Gastroesophageal sphincter (tissue), 4 donors: Measurements from ENCODE around the gene ERAL1. TPM values are rescaled to one million over a fixed set of nuclear protein-coding genes. Genes with fewer than 3 reads are reported as not detected.

Experiments
- ATAC-seq: fragments of 150-250 bp; one replicate; pipeline ENCODE4 v1.9.1; 2016; ENCODE audit warnings: mild to moderate bottlenecking, moderate library complexity
- H3K27ac ChIP-seq, 4 donors: fragments of 200-600 bp; sonication (generic) in 3 of 4; 1 replicate in 3 of 4; 2 replicates in 1 of 4; pipeline ENCODE4 v1.5.1; 2016 to 2019
- H3K27me3 ChIP-seq: fragments of 200-600 bp; sonication (generic); one replicate; pipeline ENCODE4 v1.5.1; 2019
- H3K36me3 ChIP-seq, 2 donors: fragments of 200-600 bp; sonication (generic); one replicate each; pipeline ENCODE4 v1.5.1; 2019; ENCODE audit warnings: control low read depth in 1 of 2
- H3K4me1 ChIP-seq, 3 donors: fragments of 200-600 bp; sonication (generic); 1 replicate in 2 of 3; 2 replicates in 1 of 3; pipeline ENCODE4 v1.5.1; 2016 to 2019; ENCODE audit warnings: control low read depth in 2 of 3
- H3K4me3 ChIP-seq, 2 donors: fragments of 200-600 bp; sonication (generic); one replicate each; pipeline ENCODE4 v1.5.1; 2019; ENCODE audit warnings: mild to moderate bottlenecking in 1 of 2, moderate library complexity in 1 of 2
- H3K9me3 ChIP-seq, 3 donors: fragments of 200-600 bp; sonication (generic); one replicate each; pipeline ENCODE4 v1.5.1; 2017 to 2019; ENCODE audit warnings: control low read depth in 2 of 3
- CTCF ChIP-seq, 4 experiments: fragments of 200-600 bp in 2 of 4; fragments of 450-650 bp in 2 of 4; sonication (generic) in 1 of 4; IDR thresholded peaks; one replicate each; pipeline ENCODE4 v1.5.1; 2017 to 2019; ENCODE audit warnings: antibody characterized with exemption in 4 of 4, mild to moderate bottlenecking in 2 of 4, moderate library complexity in 2 of 4
- EP300 ChIP-seq: sonication (generic); formaldehyde crosslinking; IDR thresholded peaks from one replicate; pipeline ENCODE4 v1.6.1; 2017; ENCODE audit warnings: antibody characterized with exemption, mild to moderate bottlenecking
- POLR2A ChIP-seq, 2 donors: fragments of 450-650 bp; IDR thresholded peaks; one replicate each; pipeline ENCODE4 v1.6.1; 2017; ENCODE audit warnings: antibody characterized with exemption in 2 of 2, mild to moderate bottlenecking in 2 of 2, moderate library complexity in 1 of 2
- POLR2AphosphoS5 ChIP-seq: sonication (generic); formaldehyde crosslinking; IDR thresholded peaks from one replicate; pipeline ENCODE4 v1.6.1; 2017; ENCODE audit warnings: antibody characterized with exemption
- WGBS, 2 donors: methylation state at CpG; one replicate each; pipeline ENCODE4 v1.1.5; 2018; ENCODE audit warnings: low coverage in 1 of 2; 5-methylcytosine and 5-hydroxymethylcytosine counted together
- total RNA-seq, 4 donors: library from RNA; depleted of rRNA; stranded (reverse); fragments of >200 nt; gene quantifications; one replicate each; pipeline ENCODE4 v1.1.0, GENCODE V29; 2016

ERAL1 gene
- total RNA-seq, 4 donors from 2014 or later = 25.8 to 48.3 (median 29.2) TPM

GRCh38 chr17:28812091-28812747 is 42.6 kb upstream of the ERAL1 start:
- Histone ChIP-seq H3K9me3 (no peaks in the 10 kb centered on the region), H3K27me3 (no peaks in the 10 kb centered on the region), H3K4me3 (peak overlapping the region; percentile 69 to 80), H3K36me3 (no peaks in the 10 kb centered on the region), H3K27ac (peak overlapping the region; percentile 68 to 94 (median 89)), H3K4me1 (peaks cover 0 to 57% (median 23%) of the 10 kb centered on the region in 3 donors)
- ATAC-seq = peak; percentile 99
- WGBS, 2 donors = 0% methylated on average over 14 of the region's 47 CpGs; no CpG with 5 or more reads in 1 of the 2 donors
- TF ChIP-seq POLR2AphosphoS5 = peak; percentile 32
- no peak for TF ChIP-seq EP300
- TF ChIP-seq CTCF (IDR thresholded peaks at IDR 0.05) = peak in 1 of 4 experiments; percentile 11
- peak; percentile 27 to 50 for TF ChIP-seq POLR2A (IDR thresholded peaks at IDR 0.05)

GRCh38 chr17:28812748-28813377 is 42.0 kb upstream of the ERAL1 start:
- no peaks in the 10 kb centered on the region for H3K36me3 ChIP-seq
- WGBS, 2 donors = 0% methylated on average over 3 of the region's 10 CpGs; no CpG with 5 or more reads in 1 of the 2 donors
- peaks cover 0 to 50% (median 21%) of the 10 kb centered on the region in 3 donors for H3K4me1 ChIP-seq
- ATAC-seq = peak; percentile 55
- peak overlapping the region; percentile 69 to 80 for H3K4me3 ChIP-seq
- H3K27ac ChIP-seq = peak overlapping the region; percentile 68 to 94 (median 89)
- H3K27me3 ChIP-seq = no peaks in the 10 kb centered on the region
- TF ChIP-seq POLR2AphosphoS5 (peak; percentile 40), POLR2A (IDR thresholded peaks at IDR 0.05) (no peak), CTCF (IDR thresholded peaks at IDR 0.05) (peak in 1 of 4 experiments; percentile 31), EP300 (no peak)
- no peaks in the 10 kb centered on the region for H3K9me3 ChIP-seq

GRCh38 chr17:28816540-28816939 is 38.3 kb upstream of the ERAL1 start:
- H3K27me3 ChIP-seq = no peaks in the 10 kb centered on the region
- no peaks in the 10 kb centered on the region for H3K36me3 ChIP-seq
- no peak for ATAC-seq
- H3K4me1 ChIP-seq = peaks cover 0 to 20% (median 0%) of the 10 kb centered on the region in 3 donors
- H3K9me3 ChIP-seq = no peaks in the 10 kb centered on the region
- no peak for TF ChIP-seq CTCF (IDR thresholded peaks at IDR 0.05)
- no peak for TF ChIP-seq POLR2AphosphoS5
- no peak for TF ChIP-seq EP300
- TF ChIP-seq POLR2A (IDR thresholded peaks at IDR 0.05) = no peak
- 53 to 75% methylated on average over 4 of the region's 4 CpGs for WGBS, 2 donors
- H3K4me3 ChIP-seq = no peak overlapping the region
- no peak overlapping the region for H3K27ac ChIP-seq

GRCh38 chr17:28818819-28819221 is 36.0 kb upstream of the ERAL1 start:
- Histone ChIP-seq H3K4me1 (peaks cover 0 to 6% (median 0%) of the 10 kb centered on the region in 3 donors), H3K27ac (no peak overlapping the region), H3K27me3 (no peaks in the 10 kb centered on the region), H3K9me3 (no peaks in the 10 kb centered on the region), H3K36me3 (no peaks in the 10 kb centered on the region), H3K4me3 (no peak overlapping the region)
- TF ChIP-seq EP300 = no peak
- no peak for TF ChIP-seq POLR2AphosphoS5
- no peak for TF ChIP-seq CTCF (IDR thresholded peaks at IDR 0.05)
- TF ChIP-seq POLR2A (IDR thresholded peaks at IDR 0.05) = no peak
- 38 to 73% methylated on average over 3 of the region's 3 CpGs for WGBS, 2 donors
- ATAC-seq = no peak
